Liver (tissue), 9 donors: ENCODE measurements around the gene GZMM. TPM values are rescaled to one million over a fixed set of nuclear protein-coding genes. Genes with fewer than 3 reads are reported as not detected.
A peak's percentile ranks its signal among the peaks of the same experiment; 100 is the strongest.

Experiments used
- DNase-seq: peaks from one replicate; pipeline ENCODE4 v3.0.0-alpha.2; 2017; ENCODE audit warnings: low spot score
- H3K27ac ChIP-seq, 2 donors: one replicate each; pipeline ENCODE4 v1.7.0; 2013; ENCODE audit warnings: inconsistent platforms in 2 of 2, low read length in 2 of 2, control low read depth in 1 of 2, low read depth in 1 of 2, mild to moderate bottlenecking in 1 of 2
- H3K27me3 ChIP-seq, 4 donors: one replicate each; pipeline versions ENCODE4 v1.6.1 to v1.7.0; 2013; ENCODE audit warnings: low read length in 3 of 4, inconsistent platforms in 1 of 4, mild to moderate bottlenecking in 1 of 4, moderate library complexity in 1 of 4; ENCODE audit not compliant: control insufficient read depth in 4 of 4, insufficient read depth in 4 of 4
- H3K36me3 ChIP-seq, 4 donors: one replicate each; pipeline versions ENCODE4 v1.6.1 to v1.7.0; 2013; ENCODE audit warnings: low read length in 3 of 4, mild to moderate bottlenecking in 3 of 4, low read depth in 1 of 4, moderate library complexity in 1 of 4; ENCODE audit not compliant: control insufficient read depth in 4 of 4, insufficient read depth in 3 of 4
- H3K4me1 ChIP-seq, 4 donors: one replicate each; pipeline versions ENCODE4 v1.6.1 to v1.7.0; 2013; ENCODE audit warnings: low read length in 3 of 4, mild to moderate bottlenecking in 3 of 4, moderate library complexity in 1 of 4; ENCODE audit not compliant: control insufficient read depth in 4 of 4, insufficient read depth in 4 of 4
- H3K4me3 ChIP-seq, 3 donors: one replicate each; pipeline versions ENCODE4 v1.6.1 to v1.7.0; 2013; ENCODE audit warnings: low read length in 3 of 3, control low read depth in 1 of 3, low read depth in 1 of 3, mild to moderate bottlenecking in 1 of 3
- H3K9ac ChIP-seq, 2 donors: one replicate each; pipeline ENCODE4 v1.7.0; 2013; ENCODE audit warnings: low read length in 2 of 2, mild to moderate bottlenecking in 2 of 2, moderate library complexity in 2 of 2, control low read depth in 1 of 2, low read depth in 1 of 2
- H3K9me3 ChIP-seq, 4 donors: one replicate each; pipeline versions ENCODE4 v1.6.1 to v1.7.0; 2013; ENCODE audit warnings: low read length in 3 of 4; ENCODE audit not compliant: control insufficient read depth in 4 of 4
- ATF3 ChIP-seq: IDR thresholded peaks from 2 replicates; pipeline ENCODE4 v1.6.1; 2016; ENCODE audit warnings: antibody characterized with exemption
- EGR1 ChIP-seq, 2 donors: IDR thresholded peaks; 2 replicates each; pipeline ENCODE4 v1.6.1; 2016 to 2018; ENCODE audit warnings: antibody characterized with exemption in 2 of 2, low read depth in 2 of 2
- FOXA1 ChIP-seq: IDR thresholded peaks from 2 replicates; pipeline ENCODE4 v1.6.1; 2016; ENCODE audit warnings: antibody characterized with exemption
- FOXA2 ChIP-seq: IDR thresholded peaks from 2 replicates; pipeline ENCODE4 v1.6.1; 2016; ENCODE audit warnings: antibody characterized with exemption
- GABPA ChIP-seq, 2 donors: IDR thresholded peaks in 1 of 2; conservative IDR thresholded peaks in 1 of 2; 2 replicates each; pipeline ENCODE4 v1.6.1; 2016; ENCODE audit warnings: antibody characterized with exemption in 2 of 2, mild to moderate bottlenecking in 1 of 2, moderate library complexity in 1 of 2
- HNF4A ChIP-seq, 2 donors: conservative IDR thresholded peaks; 2 replicates each; pipeline ENCODE4 v1.6.1; 2016; ENCODE audit warnings: antibody characterized with exemption in 2 of 2, mild to moderate bottlenecking in 2 of 2
- JUND ChIP-seq, 2 donors: IDR thresholded peaks; 2 replicates each; pipeline ENCODE4 v1.6.1; 2016; ENCODE audit warnings: antibody characterized with exemption in 2 of 2
- MAX ChIP-seq: IDR thresholded peaks from 2 replicates; pipeline ENCODE4 v1.6.1; 2016; ENCODE audit warnings: antibody characterized with exemption
- NR2F2 ChIP-seq: IDR thresholded peaks from 2 replicates; pipeline ENCODE4 v1.6.1; 2016; ENCODE audit warnings: antibody characterized with exemption
- RAD21 ChIP-seq, 2 donors: IDR thresholded peaks; 2 replicates each; pipeline ENCODE4 v1.6.1; 2016; ENCODE audit warnings: antibody characterized with exemption in 2 of 2, mild to moderate bottlenecking in 2 of 2
- REST ChIP-seq: IDR thresholded peaks from 2 replicates; pipeline ENCODE4 v1.6.1; 2016; ENCODE audit warnings: antibody characterized with exemption, mild to moderate bottlenecking
- RXRA ChIP-seq, 2 donors: IDR thresholded peaks; 2 replicates each; pipeline ENCODE4 v1.6.1; 2017 to 2018; ENCODE audit warnings: antibody characterized with exemption in 2 of 2, mild to moderate bottlenecking in 1 of 2
- SP1 ChIP-seq: IDR thresholded peaks from 2 replicates; pipeline ENCODE4 v1.6.1; 2018; ENCODE audit warnings: antibody characterized with exemption, mild to moderate bottlenecking
- TAF1 ChIP-seq: conservative IDR thresholded peaks from 2 replicates; pipeline ENCODE4 v1.6.1; 2016; ENCODE audit warnings: antibody characterized with exemption, mild to moderate bottlenecking
- YY1 ChIP-seq: IDR thresholded peaks from 2 replicates; pipeline ENCODE4 v1.6.1; 2016; ENCODE audit warnings: antibody characterized with exemption, mild to moderate bottlenecking
- ZBTB33 ChIP-seq: IDR thresholded peaks from 2 replicates; pipeline ENCODE4 v1.6.1; 2016; ENCODE audit warnings: antibody characterized with exemption
- WGBS: extraction: QIAGEN DNeasy Blood & Tissue Kit; methylation state at CpG from one replicate; pipeline ENCODE4 v1.1.7; 2013; 5-methylcytosine and 5-hydroxymethylcytosine counted together
- polyA plus RNA-seq, 2 donors: library from polyadenylated mRNA; stranded (reverse) in 1 of 2; unstranded in 1 of 2; fragments of 200-250 nt in 1 of 2; fragments of >200 nt in 1 of 2; fragmentation: Nextera tagmentation in 1 of 2; extraction: Ambion mirVana in 1 of 2; gene quantifications; one replicate each; pipeline versions ENCODE4 v1.2.1 to v1.2.3, GENCODE V29; 2013 to 2015
- total RNA-seq, 2 donors: library from RNA; depleted of rRNA; stranded (reverse); fragments of >200 nt; gene quantifications; one replicate each; pipeline ENCODE4 v1.2.3, GENCODE V29; 2014
- donor health status: healthy.
- donor health status: healthy.
- donor health status: healthy.
- donor health status: healthy.
- donor health status: healthy.

Gene GZMM
- total and polyA plus RNA-seq, 4 donors = 0.28 to 1.3 (median 1.1) TPM

GRCh38 chr19:570937-571565, 27.2 kb downstream of the GZMM start:
- H3K27me3 ChIP-seq = no peaks in the 10 kb centered on the region
- WGBS = 5% methylated on average over 45 of the region's 45 CpGs
- peaks cover 21 to 35% (median 30%) of the 10 kb centered on the region in 4 donors for H3K4me1 ChIP-seq
- H3K9ac ChIP-seq = peak overlapping the region in 1 of 2 donors; percentile 74
- H3K36me3 ChIP-seq = no peaks in the 10 kb centered on the region
- H3K9me3 ChIP-seq = no peaks in the 10 kb centered on the region
- H3K27ac ChIP-seq = peak overlapping the region; percentile 78 to 84
- TF ChIP-seq MAX (no peak), TAF1 (no peak), EGR1 (IDR thresholded peaks at IDR 0.05; ENCODE audit: low read depth in 2 of 2) (no peak), RXRA (IDR thresholded peaks at IDR 0.05) (no peak), HNF4A (conservative IDR thresholded peaks at IDR 0.05) (no peak), SP1 (no peak), FOXA1 (no peak), REST (no peak)
- DNase-seq = peak; percentile 69
- peak overlapping the region; percentile 52 to 71 (median 63) for H3K4me3 ChIP-seq

- no peaks in the 10 kb centered on the region for H3K36me3 ChIP-seq
- H3K4me3 ChIP-seq = peak overlapping the region; percentile 52 to 71 (median 63)
- no peaks in the 10 kb centered on the region for H3K27me3 ChIP-seq
- H3K4me1 ChIP-seq = peaks cover 23 to 38% (median 32%) of the 10 kb centered on the region in 4 donors
- peak overlapping the region in 1 of 2 donors; percentile 74 for H3K9ac ChIP-seq
- WGBS = 2% methylated on average over 14 of the region's 14 CpGs
- DNase-seq = no peak
- peak overlapping the region; percentile 78 to 84 for H3K27ac ChIP-seq
- no peaks in the 10 kb centered on the region for H3K9me3 ChIP-seq
- TF ChIP-seq GABPA (IDR thresholded peaks at IDR 0.05 in 1 of 2, conservative IDR thresholded peaks at IDR 0.05 in 1 of 2) (no peak), JUND (IDR thresholded peaks at IDR 0.05) (no peak), ATF3 (no peak), FOXA2 (no peak), ZBTB33 (no peak), SP1 (no peak), RAD21 (IDR thresholded peaks at IDR 0.05) (no peak), TAF1 (no peak), YY1 (no peak), NR2F2 (no peak), EGR1 (IDR thresholded peaks at IDR 0.05; ENCODE audit: low read depth in 2 of 2) (no peak), RXRA (IDR thresholded peaks at IDR 0.05) (no peak), REST (no peak), FOXA1 (no peak)
These were observed 27.7 kb downstream of the GZMM start for GRCh38 chr19:571566-571974.
